ENCODE measurements around the gene CLK2. TPM values are rescaled to one million over a fixed set of nuclear protein-coding genes. Genes with fewer than 3 reads are reported as not detected.

The CLK2 gene
- polyA plus RNA-seq, 1 donor from 2014 or later: 44.4 TPM

DNA sequence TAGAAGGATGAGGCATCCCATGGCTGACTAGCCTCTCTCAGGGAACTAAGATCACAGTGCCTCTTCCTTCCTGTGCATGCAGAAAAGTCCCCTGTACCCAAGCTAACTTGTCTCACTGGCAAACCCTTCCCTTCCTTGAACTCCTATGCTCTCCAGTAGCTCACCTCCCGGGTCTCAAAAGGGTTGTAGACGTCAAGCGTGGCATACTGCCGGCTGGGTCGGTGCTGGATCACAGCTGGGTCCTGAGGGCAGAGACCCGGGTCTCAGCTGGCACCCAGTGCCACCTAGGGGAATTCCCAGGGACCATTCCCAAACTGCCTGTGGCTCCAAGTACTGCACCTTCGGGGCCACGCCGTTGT lies 11.8 kb downstream of the CLK2 start:
- Histone ChIP-seq H3K27ac (ENCODE audit: low read length) (peak overlapping the region; percentile 71), H3K36me3 (ENCODE audit: insufficient read depth, low read length) (no peaks in the 10 kb centered on the region)

DNA sequence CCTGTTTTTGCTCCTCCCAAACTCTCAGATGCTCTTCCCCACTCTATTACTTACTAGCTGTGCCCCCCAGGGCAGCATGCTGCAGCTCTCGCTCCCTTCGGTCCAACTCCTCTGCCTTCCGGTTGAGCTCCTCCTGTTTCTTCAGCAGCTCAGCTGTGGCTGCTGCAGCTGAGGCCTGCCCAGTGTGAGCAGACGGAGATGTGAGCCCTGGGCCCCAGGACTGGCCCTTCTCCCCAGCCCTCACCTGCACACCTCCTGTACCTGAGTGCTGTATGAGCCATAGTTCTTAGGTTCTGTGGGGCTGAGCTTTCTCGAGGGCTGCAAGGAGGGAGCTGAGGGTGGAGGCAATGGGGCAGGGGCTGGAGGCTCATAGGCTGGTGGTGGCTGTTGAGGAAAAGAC lies 13.0 kb downstream of the CLK2 start:
- no peaks in the 10 kb centered on the region for H3K27me3 ChIP-seq (ENCODE audit: insufficient read depth, low read depth, low read length)
- no peaks in the 10 kb centered on the region for H4K20me1 ChIP-seq (ENCODE audit: insufficient read depth)
- H3K4me2 ChIP-seq (ENCODE audit: low read length): no peak overlapping the region
- no peaks in the 10 kb centered on the region for H3K36me3 ChIP-seq (ENCODE audit: insufficient read depth, low read length)
- TF ChIP-seq TAF1 (IDR thresholded peaks at IDR 0.05; ENCODE audit: low read depth): no peak
- no peak for TF ChIP-seq RAD21 (conservative IDR thresholded peaks at IDR 0.05)
- TF ChIP-seq EP300 (conservative IDR thresholded peaks at IDR 0.05; ENCODE audit: poor library complexity, severe bottlenecking): no peak
- no peak for TF ChIP-seq CTCF (IDR thresholded peaks at IDR 0.05; ENCODE audit: poor library complexity, severe bottlenecking)
- TF ChIP-seq, protein P1, sequence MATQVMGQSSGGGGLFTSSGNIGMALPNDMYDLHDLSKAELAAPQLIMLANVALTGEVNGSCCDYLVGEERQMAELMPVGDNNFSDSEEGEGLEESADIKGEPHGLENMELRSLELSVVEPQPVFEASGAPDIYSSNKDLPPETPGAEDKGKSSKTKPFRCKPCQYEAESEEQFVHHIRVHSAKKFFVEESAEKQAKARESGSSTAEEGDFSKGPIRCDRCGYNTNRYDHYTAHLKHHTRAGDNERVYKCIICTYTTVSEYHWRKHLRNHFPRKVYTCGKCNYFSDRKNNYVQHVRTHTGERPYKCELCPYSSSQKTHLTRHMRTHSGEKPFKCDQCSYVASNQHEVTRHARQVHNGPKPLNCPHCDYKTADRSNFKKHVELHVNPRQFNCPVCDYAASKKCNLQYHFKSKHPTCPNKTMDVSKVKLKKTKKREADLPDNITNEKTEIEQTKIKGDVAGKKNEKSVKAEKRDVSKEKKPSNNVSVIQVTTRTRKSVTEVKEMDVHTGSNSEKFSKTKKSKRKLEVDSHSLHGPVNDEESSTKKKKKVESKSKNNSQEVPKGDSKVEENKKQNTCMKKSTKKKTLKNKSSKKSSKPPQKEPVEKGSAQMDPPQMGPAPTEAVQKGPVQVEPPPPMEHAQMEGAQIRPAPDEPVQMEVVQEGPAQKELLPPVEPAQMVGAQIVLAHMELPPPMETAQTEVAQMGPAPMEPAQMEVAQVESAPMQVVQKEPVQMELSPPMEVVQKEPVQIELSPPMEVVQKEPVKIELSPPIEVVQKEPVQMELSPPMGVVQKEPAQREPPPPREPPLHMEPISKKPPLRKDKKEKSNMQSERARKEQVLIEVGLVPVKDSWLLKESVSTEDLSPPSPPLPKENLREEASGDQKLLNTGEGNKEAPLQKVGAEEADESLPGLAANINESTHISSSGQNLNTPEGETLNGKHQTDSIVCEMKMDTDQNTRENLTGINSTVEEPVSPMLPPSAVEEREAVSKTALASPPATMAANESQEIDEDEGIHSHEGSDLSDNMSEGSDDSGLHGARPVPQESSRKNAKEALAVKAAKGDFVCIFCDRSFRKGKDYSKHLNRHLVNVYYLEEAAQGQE (IDR thresholded peaks at IDR 0.05; ENCODE audit: borderline replicate concordance): no peak
- TF ChIP-seq POLR2AphosphoS5 (IDR thresholded peaks at IDR 0.05): no peak
- no peak for TF ChIP-seq MXI1 (conservative IDR thresholded peaks at IDR 0.05; ENCODE audit: poor library complexity, severe bottlenecking)
- no peak for TF ChIP-seq SMC3 (conservative IDR thresholded peaks at IDR 0.05; ENCODE audit: poor library complexity)
- no peak for TF ChIP-seq EZH2 (IDR thresholded peaks at IDR 0.05; ENCODE audit: borderline replicate concordance, insufficient read depth, low read length, poor library complexity, severe bottlenecking)
- peaks cover 4% of the 10 kb centered on the region for H3F3A ChIP-seq (ENCODE audit: insufficient read depth, low read length, poor library complexity, severe bottlenecking)
- H3K79me2 ChIP-seq (replicated peaks; ENCODE audit: insufficient read depth, low read length): peaks cover 16% of the 10 kb centered on the region
- H3K9ac ChIP-seq (ENCODE audit: low read length): no peak overlapping the region
- no peak overlapping the region for H2AFZ ChIP-seq (ENCODE audit: low read depth, low read length)
- H3K9me2 ChIP-seq (ENCODE audit: insufficient read depth, low read length): no peaks in the 10 kb centered on the region
- no peak overlapping the region for H3K27ac ChIP-seq (ENCODE audit: low read length)
- H3K4me3 ChIP-seq (ENCODE audit: low read length): no peak overlapping the region
- H3K9me3 ChIP-seq (ENCODE audit: low read length): no peaks in the 10 kb centered on the region

More for the DNA sequence above, 11.8 kb downstream of the CLK2 start:
- Histone ChIP-seq H2AFZ (ENCODE audit: low read depth, low read length) (peak overlapping the region; percentile 63), H3K9ac (ENCODE audit: low read length) (peak overlapping the region; percentile 80), H3K9me2 (ENCODE audit: insufficient read depth, low read length) (no peaks in the 10 kb centered on the region), H3K9me3 (ENCODE audit: low read length) (no peaks in the 10 kb centered on the region), H3K79me2 (replicated peaks; ENCODE audit: insufficient read depth, low read length) (peaks cover 16% of the 10 kb centered on the region), H3F3A (ENCODE audit: insufficient read depth, low read length, poor library complexity, severe bottlenecking) (peaks cover 4% of the 10 kb centered on the region), H3K4me2 (ENCODE audit: low read length) (peak overlapping the region; percentile 98), H4K20me1 (ENCODE audit: insufficient read depth) (no peaks in the 10 kb centered on the region), H3K27me3 (ENCODE audit: insufficient read depth, low read depth, low read length) (no peaks in the 10 kb centered on the region), H3K4me3 (ENCODE audit: low read length) (peak overlapping the region; percentile 91)
- TF ChIP-seq RAD21 (conservative IDR thresholded peaks at IDR 0.05) (no peak), CTCF (IDR thresholded peaks at IDR 0.05; ENCODE audit: poor library complexity, severe bottlenecking) (peak; percentile 30)
